Lower leg skin (tissue), 3 donors: ENCODE data around the gene MIPOL1.

Experiments used
- POLR2A ChIP-seq, 2 donors: fragments of 450-650 bp; IDR thresholded peaks; one replicate each; pipeline ENCODE4 v1.6.1; 2016 to 2017; ENCODE audit warnings: antibody characterized with exemption in 2 of 2, mild to moderate bottlenecking in 1 of 2, moderate library complexity in 1 of 2
- TF ChIP-seq, protein P1 (sequence below), 3 donors: fragments of 450-650 bp; IDR thresholded peaks; one replicate each; pipeline ENCODE4 v1.5.1; 2016; ENCODE audit warnings: antibody characterized with exemption in 3 of 3, mild to moderate bottlenecking in 3 of 3, moderate library complexity in 2 of 3

DNA sequence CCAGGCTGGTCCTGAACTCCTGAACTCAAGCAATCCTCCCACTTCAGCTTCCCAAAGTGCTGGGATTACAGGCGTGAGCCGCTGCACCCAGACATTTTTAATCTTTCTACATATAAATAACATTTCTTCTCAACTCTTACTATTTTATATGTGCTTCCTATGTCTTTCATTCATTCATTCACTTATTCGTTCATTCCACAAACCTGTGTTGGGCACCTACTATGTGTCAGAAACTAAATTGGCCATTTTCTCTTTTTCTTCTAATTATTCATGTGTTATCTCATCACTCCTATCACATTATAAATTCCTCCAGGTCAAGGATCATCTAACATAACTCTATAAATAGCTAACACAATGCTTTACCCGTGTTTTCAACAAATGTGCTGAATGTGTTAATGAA lies 373.7 kb downstream of the MIPOL1 start:
- TF ChIP-seq, protein P1, sequence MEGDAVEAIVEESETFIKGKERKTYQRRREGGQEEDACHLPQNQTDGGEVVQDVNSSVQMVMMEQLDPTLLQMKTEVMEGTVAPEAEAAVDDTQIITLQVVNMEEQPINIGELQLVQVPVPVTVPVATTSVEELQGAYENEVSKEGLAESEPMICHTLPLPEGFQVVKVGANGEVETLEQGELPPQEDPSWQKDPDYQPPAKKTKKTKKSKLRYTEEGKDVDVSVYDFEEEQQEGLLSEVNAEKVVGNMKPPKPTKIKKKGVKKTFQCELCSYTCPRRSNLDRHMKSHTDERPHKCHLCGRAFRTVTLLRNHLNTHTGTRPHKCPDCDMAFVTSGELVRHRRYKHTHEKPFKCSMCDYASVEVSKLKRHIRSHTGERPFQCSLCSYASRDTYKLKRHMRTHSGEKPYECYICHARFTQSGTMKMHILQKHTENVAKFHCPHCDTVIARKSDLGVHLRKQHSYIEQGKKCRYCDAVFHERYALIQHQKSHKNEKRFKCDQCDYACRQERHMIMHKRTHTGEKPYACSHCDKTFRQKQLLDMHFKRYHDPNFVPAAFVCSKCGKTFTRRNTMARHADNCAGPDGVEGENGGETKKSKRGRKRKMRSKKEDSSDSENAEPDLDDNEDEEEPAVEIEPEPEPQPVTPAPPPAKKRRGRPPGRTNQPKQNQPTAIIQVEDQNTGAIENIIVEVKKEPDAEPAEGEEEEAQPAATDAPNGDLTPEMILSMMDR (IDR thresholded peaks at IDR 0.05), result no peak
- no peak for TF ChIP-seq POLR2A (IDR thresholded peaks at IDR 0.05)
